ENCODE measurements around the gene POT1. TPM values are rescaled to one million over a fixed set of nuclear protein-coding genes. Genes with fewer than 3 reads are reported as not detected.

The POT1 gene
- total RNA-seq, 1 experiment from 2014 or later, result 24.1 TPM

DNA sequence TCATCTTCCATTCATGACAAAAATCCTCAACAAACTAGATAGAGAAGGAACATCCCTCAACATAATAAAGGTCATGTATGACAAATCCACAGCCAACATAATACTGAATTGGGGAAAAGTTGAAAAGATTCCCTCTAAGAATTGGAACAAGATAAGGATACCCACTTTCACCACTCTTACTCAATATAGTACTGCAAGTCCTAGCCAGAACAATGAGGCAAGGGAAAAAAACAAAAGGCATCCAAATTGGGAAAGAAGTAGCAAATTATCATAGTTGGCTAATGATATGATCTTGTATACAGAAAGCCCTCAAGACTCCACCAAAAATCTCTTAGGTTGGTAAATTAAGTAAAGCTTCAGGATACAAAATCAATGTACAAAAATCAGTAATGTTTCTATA, 4.7 kb downstream of the POT1 start:
- Mint-ChIP-seq H3K4me3 (ENCODE audit: unreplicated experiment) (no peak overlapping the region), H3K36me3 (ENCODE audit: insufficient read depth, unreplicated experiment) (peaks cover 16% of the 10 kb centered on the region), H3K27me3 (ENCODE audit: insufficient read depth, unreplicated experiment) (no peaks in the 10 kb centered on the region), H3K9me3 (ENCODE audit: unreplicated experiment) (no peaks in the 10 kb centered on the region), H3K27ac (ENCODE audit: low read depth, unreplicated experiment) (no peak overlapping the region), H3K4me1 (ENCODE audit: insufficient read depth, unreplicated experiment) (peaks cover 54% of the 10 kb centered on the region)
- no TSS peak for BruUV-seq (replicated peaks)
- no peak for DNase-seq (ENCODE audit: unreplicated experiment)
- intact Hi-C loops (cut with micrococcal nuclease), result no loop called here
- CTCF ChIA-PET, result no interaction called here
- TF ChIP-seq, protein P1, sequence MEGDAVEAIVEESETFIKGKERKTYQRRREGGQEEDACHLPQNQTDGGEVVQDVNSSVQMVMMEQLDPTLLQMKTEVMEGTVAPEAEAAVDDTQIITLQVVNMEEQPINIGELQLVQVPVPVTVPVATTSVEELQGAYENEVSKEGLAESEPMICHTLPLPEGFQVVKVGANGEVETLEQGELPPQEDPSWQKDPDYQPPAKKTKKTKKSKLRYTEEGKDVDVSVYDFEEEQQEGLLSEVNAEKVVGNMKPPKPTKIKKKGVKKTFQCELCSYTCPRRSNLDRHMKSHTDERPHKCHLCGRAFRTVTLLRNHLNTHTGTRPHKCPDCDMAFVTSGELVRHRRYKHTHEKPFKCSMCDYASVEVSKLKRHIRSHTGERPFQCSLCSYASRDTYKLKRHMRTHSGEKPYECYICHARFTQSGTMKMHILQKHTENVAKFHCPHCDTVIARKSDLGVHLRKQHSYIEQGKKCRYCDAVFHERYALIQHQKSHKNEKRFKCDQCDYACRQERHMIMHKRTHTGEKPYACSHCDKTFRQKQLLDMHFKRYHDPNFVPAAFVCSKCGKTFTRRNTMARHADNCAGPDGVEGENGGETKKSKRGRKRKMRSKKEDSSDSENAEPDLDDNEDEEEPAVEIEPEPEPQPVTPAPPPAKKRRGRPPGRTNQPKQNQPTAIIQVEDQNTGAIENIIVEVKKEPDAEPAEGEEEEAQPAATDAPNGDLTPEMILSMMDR (IDR thresholded peaks at IDR 0.05; ENCODE audit: unreplicated experiment), result no peak
- POLR2A ChIA-PET, result interaction anchor here (0.6 to 1.2 kb wide), 2 partner anchors 10 to 1743 kb away, joined by 3 to 4 read pairs; no protein-coding TSS in a partner anchor

- H3K4me3 Mint-ChIP-seq (ENCODE audit: unreplicated experiment), result no peak overlapping the region
- no TSS peak for BruUV-seq (replicated peaks)
- CTCF ChIA-PET, result no interaction called here
- no peaks in the 10 kb centered on the region for H3K9me3 Mint-ChIP-seq (ENCODE audit: unreplicated experiment)
- POLR2A ChIA-PET, result interaction anchor here (0.7 kb wide), 1 partner anchor 395 kb away, joined by 4 read pairs; no protein-coding TSS in a partner anchor
- no peak for DNase-seq (ENCODE audit: unreplicated experiment)
- TF ChIP-seq, protein P1 (IDR thresholded peaks at IDR 0.05; ENCODE audit: unreplicated experiment), result no peak
- peaks cover 8% of the 10 kb centered on the region for H3K36me3 Mint-ChIP-seq (ENCODE audit: insufficient read depth, unreplicated experiment)
- intact Hi-C loops (cut with micrococcal nuclease), result no loop called here
- no peak overlapping the region for H3K27ac Mint-ChIP-seq (ENCODE audit: low read depth, unreplicated experiment)
- H3K4me1 Mint-ChIP-seq (ENCODE audit: insufficient read depth, unreplicated experiment), result peaks cover 42% of the 10 kb centered on the region
- no peaks in the 10 kb centered on the region for H3K27me3 Mint-ChIP-seq (ENCODE audit: insufficient read depth, unreplicated experiment)
Measured at GRCh38 chr7:124922200-124922599, 7.4 kb downstream of the POT1 start.

DNA sequence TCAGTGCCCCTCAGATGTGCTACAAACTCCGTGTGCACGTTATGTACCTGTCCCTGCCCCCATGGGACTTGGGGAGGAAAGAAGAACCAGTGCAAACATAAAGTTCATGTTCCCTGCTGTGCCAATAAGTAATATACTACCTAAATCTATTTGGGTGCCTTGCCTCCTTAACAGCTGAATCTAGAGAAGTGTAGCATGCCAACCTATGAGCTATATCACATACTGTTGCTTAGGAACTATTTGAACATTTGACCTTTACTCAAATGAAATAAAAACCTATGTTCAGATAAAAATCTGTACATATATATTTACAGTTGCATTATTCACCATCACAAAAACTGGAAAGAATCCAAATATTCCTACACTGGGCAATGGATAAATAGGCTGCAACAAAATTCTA, 9.8 kb downstream of the POT1 start:
- no TSS peak for BruUV-seq (replicated peaks)
- TF ChIP-seq, protein P1 (IDR thresholded peaks at IDR 0.05; ENCODE audit: unreplicated experiment), result no peak
- Mint-ChIP-seq H3K4me3 (ENCODE audit: unreplicated experiment) (no peak overlapping the region), H3K9me3 (ENCODE audit: unreplicated experiment) (no peaks in the 10 kb centered on the region), H3K27ac (ENCODE audit: low read depth, unreplicated experiment) (no peak overlapping the region), H3K4me1 (ENCODE audit: insufficient read depth, unreplicated experiment) (peaks cover 22% of the 10 kb centered on the region), H3K36me3 (ENCODE audit: insufficient read depth, unreplicated experiment) (peaks cover 18% of the 10 kb centered on the region), H3K27me3 (ENCODE audit: insufficient read depth, unreplicated experiment) (no peaks in the 10 kb centered on the region)
- ChIA-PET CTCF (interaction anchor here (0.7 to 1.1 kb wide), 2 partner anchors 27 to 62 kb away, joined by 3 read pairs; no protein-coding TSS in a partner anchor), POLR2A (interaction anchor here (1.8 kb wide), 1 partner anchor 10 kb away, joined by 6 read pairs; the partner anchor contains the start of gene POT1)
- intact Hi-C loops (cut with micrococcal nuclease), result no loop called here
- DNase-seq (ENCODE audit: unreplicated experiment), result no peak

DNA sequence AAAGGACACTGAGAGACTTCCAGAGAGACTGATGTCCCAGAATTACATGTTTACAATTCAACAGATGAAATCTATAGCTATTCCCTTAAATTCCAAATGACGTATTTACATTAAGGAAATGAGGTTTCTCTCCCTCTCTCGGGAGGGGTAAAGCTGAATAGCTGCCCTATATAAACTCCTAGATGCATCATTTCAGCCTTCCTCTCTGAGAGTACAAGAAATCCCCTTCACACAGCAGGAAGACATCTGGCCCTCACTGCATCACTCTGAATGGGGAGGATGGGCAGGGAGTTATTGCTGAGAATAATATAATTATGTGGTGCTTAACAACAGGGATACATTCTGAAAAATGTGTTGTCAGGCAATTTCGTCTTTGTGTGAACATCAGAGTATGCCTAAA, 11.0 kb downstream of the POT1 start:
- Mint-ChIP-seq H3K9me3 (ENCODE audit: unreplicated experiment) (no peaks in the 10 kb centered on the region), H3K36me3 (ENCODE audit: insufficient read depth, unreplicated experiment) (peaks cover 21% of the 10 kb centered on the region), H3K4me3 (ENCODE audit: unreplicated experiment) (no peak overlapping the region), H3K4me1 (ENCODE audit: insufficient read depth, unreplicated experiment) (peaks cover 11% of the 10 kb centered on the region), H3K27me3 (ENCODE audit: insufficient read depth, unreplicated experiment) (no peaks in the 10 kb centered on the region), H3K27ac (ENCODE audit: low read depth, unreplicated experiment) (no peak overlapping the region)
- TF ChIP-seq, protein P1 (IDR thresholded peaks at IDR 0.05; ENCODE audit: unreplicated experiment), result no peak
- BruUV-seq (replicated peaks), result no TSS peak
- CTCF ChIA-PET, result no interaction called here
- no peak for DNase-seq (ENCODE audit: unreplicated experiment)
- intact Hi-C loops (cut with micrococcal nuclease), result no loop called here
- POLR2A ChIA-PET, result no interaction called here

Measured in MCF 10A (cell line).